NCI-H524 treated with DMSO at 0.1 percent for 48 hours (cell line): ENCODE results near the gene PDCD11.

Experiments used
- DNase-seq: peaks from one replicate; lab custom pipeline; 2025; lab: John Stamatoyannopoulos, UW

Gene PDCD11

GRCh38 chr10:103449208-103450144 lies 53.0 kb downstream of the PDCD11 start:
- no peak for DNase-seq

- no peak for DNase-seq
These were observed 53.8 kb downstream of the PDCD11 start for GRCh38 chr10:103450201-103450695.

DNA sequence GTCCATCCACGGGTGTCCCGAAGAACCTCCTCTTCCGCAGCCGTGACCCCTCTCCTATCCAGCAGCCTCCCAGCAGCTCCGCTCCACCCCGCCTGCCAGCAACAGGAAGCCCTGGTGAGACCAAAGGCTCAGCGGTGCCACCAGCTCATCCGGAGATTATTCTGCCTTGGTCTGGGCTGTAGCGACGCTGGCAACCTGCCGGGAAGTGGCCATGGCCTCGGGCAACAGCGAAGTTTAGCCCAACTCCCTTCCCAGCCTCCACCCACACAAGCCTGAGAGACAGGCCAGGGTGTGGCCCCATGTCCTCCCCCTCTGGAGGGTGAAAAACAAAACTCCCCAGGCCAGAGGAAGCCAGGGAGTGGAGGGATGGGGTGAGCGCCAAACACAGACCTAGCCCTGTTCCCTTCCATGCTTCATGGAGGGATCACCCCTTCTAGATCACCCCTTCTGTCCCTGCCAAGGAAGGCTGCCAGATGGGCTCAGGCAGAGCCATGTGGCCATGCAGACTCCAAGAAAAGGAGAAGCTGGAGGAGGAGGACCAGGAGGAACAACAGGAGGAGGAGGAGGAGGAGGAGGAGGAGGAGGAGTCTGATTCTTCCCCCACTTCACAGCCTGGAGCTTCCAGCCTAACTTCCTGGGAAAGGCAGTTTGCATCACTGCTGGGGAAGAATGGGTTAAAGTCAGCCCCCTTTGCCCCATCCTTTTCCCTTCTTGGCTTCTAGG lies 54.8 kb downstream of the PDCD11 start:
- no peak for DNase-seq

- no peak for DNase-seq
These were observed 55.5 kb downstream of the PDCD11 start, which contains the start of gene CALHM2 for GRCh38 chr10:103451831-103452505. CALHM2 (minus strand) TSS chr10:103452370; CDS start chr10:103449941, 2,429 bp downstream.

GRCh38 chr10:103452506-103453230 lies 56.2 kb downstream of the PDCD11 start:
- no peak for DNase-seq

- no peak for DNase-seq
These were observed 57.6 kb downstream of the PDCD11 start for GRCh38 chr10:103454026-103454425.

DNA sequence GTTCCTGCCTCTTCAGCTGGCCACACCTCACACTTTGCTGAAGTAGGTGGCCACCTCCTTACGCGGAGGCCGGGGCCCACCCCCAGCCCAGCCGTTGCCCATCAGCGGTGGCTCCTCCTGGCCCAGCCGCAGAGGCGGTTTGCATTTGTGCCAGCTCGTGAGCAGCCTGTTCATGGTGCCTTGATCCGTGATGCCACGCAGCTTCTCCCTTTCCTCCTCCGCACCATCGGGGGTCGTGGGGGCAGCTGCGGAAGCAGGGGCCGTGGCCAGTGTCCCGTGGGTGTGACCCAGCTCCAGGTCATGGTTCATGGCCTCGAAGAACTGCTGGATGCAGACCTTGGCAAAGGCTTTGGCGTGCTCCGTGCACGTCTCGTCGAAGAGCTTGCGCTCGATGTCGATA lies 58.8 kb downstream of the PDCD11 start:
- DNase-seq: no peak

- DNase-seq: no peak
These were observed 59.7 kb downstream of the PDCD11 start for GRCh38 chr10:103456074-103456660.

- no peak for DNase-seq
These were observed 60.8 kb downstream of the PDCD11 start for GRCh38 chr10:103457176-103457712.

GRCh38 chr10:103457896-103458583 lies 61.6 kb downstream of the PDCD11 start:
- no peak for DNase-seq

- no peak for DNase-seq
These were observed 62.3 kb downstream of the PDCD11 start, which contains the start of gene CALHM1 for GRCh38 chr10:103458720-103459119. CALHM1 (minus strand) TSS chr10:103458900; CDS start chr10:103458751, 149 bp downstream.

GRCh38 chr10:103459615-103460014 lies 63.2 kb downstream of the PDCD11 start:
- DNase-seq: no peak

- DNase-seq: no peak
These were observed 67.1 kb downstream of the PDCD11 start for GRCh38 chr10:103463499-103463898.

GRCh38 chr10:103465411-103466179 lies 69.2 kb downstream of the PDCD11 start:
- no peak for DNase-seq

DNA sequence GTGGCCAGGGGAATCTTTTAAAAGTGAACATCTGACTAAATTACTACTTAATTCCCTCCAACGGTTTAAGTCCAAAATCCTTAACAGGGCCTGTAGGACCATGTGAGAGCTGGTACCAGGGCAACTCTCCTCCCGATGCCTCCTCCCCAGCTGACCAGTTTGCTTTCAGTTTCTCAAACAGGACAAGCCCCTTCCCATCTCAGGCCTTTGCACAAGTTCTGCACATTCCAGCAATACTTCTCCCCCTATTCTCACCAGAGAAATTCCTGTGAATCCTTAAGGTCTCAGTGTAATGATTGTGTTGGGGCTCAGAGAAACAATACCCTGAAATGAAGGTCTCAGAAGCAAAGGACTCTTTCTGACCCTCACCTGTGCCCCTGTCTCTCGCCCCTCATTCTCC lies 70.3 kb downstream of the PDCD11 start:
- no peak for DNase-seq

GRCh38 chr10:103467406-103467805 lies 71.0 kb downstream of the PDCD11 start:
- no peak for DNase-seq

DNA sequence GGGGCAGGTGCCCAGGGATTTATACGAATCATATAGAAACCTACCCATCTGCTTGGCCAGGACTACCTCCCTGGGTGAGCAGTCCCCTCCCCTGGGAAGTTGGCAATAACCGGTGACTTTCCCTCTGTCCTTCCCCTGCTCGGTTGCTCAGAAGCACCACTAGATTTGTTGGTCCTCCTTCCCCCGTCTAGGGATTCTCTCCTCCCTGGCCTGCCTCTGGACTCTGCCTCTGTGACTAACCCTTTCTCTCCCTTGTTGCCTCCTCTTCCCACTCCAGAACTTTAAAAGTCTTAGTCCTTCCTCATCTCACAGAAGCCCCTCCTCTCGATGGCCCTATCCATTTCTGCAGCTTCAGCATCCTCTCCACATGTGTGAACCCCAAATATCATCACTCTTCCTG lies 72.8 kb downstream of the PDCD11 start:
- no peak for DNase-seq

DNA sequence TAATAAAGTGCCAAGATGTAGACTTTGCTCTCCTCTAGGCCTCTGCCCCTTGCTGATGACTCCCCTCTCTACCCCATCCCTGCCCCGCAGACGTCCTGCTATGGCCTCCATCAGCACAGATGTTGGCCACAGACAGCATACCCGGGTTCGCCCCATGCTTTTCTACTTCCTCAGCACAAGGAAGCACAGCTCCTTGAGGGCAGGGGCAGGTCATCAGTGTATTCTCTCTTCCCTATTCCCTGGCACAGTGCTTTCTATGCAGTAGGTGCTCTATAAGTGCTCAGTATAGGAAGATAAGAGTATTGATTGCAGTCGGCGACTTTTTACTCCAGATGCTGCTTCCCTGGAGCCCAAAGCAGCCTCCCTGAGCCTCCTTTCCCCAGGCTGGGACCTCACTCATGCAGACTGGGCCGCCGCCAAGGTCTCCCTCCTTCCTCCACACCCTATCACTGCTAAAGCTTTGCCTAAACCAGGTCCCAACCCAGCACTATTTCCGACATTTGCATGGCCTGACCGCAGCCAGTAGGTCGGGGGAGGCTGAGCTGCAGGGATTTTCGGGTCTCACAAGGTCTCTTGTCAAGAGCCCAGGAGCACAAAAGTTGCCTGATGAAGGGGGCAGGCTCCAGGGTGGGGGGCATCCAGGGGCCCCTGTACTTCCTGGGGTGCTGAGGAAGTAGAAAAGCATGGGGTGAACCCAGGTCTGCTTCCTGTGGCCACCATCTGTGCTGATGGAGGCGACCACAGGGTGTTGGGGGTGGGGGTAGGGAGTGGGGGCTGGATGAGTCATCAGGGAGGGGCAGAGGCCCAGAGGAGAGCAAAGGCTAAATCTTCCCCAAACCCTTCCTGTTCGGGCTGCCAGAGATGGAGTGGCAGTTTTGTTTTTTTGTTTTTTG lies 74.6 kb downstream of the PDCD11 start:
- DNase-seq: no peak
